ENCODE measurements around the gene TNFRSF13B.

The TNFRSF13B gene

GRCh38 chr17:16935241-16935663 lies 36.7 kb downstream of the TNFRSF13B start:
- DNase-seq = no peak

GRCh38 chr17:16934836-16935235 lies 37.1 kb downstream of the TNFRSF13B start:
- no peak for DNase-seq

GRCh38 chr17:16934133-16934795 lies 37.7 kb downstream of the TNFRSF13B start:
- no peak for DNase-seq

GRCh38 chr17:16933317-16934132 lies 38.4 kb downstream of the TNFRSF13B start:
- DNase-seq = no peak

DNA sequence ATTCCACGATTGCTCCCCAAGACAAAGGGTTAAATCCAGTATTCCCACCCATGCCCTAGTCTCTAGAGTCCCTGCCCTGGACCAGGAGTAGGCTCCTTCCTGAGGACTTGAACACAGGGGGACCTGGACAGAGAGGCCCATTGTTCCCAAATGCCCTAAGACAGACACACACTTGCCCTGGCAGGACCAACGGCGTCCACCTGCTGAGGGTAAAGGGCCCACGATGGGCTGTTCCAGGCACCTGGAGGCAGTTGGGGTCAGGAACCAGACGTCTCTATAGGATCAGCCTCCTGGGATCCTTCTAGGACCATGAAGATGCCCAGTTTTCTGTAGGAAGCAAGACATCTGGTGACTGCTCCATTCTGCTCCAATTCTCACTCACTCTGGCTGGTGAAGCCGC lies 39.3 kb downstream of the TNFRSF13B start:
- DNase-seq = no peak

DNA sequence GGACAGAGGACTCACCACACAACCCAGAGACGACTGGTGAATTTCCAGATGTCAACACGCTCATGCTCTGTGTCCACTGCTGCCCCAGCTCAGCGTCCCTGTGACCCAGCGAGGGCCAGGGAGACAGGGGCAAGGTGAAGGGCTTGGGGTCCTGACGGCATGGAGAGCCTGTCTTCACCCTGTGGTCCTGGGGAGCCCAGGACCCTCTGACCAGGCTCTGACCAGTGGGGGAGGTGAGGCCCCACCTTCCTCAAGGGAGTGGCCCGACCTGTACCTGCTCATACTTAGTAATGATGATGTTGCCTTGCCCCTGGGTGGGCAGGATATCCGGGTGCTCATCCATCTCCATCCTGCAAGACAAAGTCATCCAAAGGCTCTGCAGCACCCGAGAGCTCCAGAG lies 39.8 kb downstream of the TNFRSF13B start:
- no peak for DNase-seq

GRCh38 chr17:16931318-16932060 lies 40.4 kb downstream of the TNFRSF13B start:
- no peak for DNase-seq

- DNase-seq = no peak
These were observed 41.2 kb downstream of the TNFRSF13B start for GRCh38 chr17:16930571-16931317.

- no peak for DNase-seq
These were observed 42.0 kb downstream of the TNFRSF13B start for GRCh38 chr17:16929757-16930520.

GRCh38 chr17:16929035-16929680 lies 42.8 kb downstream of the TNFRSF13B start:
- DNase-seq = no peak

DNA sequence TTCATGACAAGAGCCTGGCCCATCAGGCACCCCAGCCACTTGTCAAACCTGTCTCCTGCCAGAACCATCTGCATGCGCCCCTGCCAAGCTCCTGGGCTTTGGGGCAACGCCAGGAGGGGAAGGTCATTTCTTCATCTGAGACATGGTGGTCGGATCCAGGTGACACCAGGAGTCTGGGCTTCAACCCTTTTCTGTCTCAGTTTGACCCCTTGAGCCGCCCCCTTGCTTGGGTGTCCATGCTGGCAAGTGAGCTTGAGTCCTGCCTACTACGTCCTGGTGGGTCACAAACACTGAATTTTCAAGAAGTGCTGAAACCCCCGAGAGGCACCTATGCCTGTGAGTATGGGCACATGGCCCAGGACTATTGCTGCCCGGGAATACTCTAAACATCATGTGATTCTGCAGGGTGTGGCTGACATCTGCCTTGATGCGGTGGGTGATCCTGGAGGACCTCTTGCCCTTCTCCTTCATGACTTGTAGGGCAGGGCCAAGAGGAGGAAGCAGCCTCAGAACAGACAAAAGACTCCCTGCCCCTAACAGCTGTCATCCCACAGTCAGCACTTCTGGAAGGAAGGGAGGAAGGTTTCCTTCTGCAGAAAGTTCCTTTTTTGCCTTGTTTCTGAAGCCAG lies 43.4 kb downstream of the TNFRSF13B start:
- no peak for DNase-seq

- no peak for DNase-seq
These were observed 44.1 kb downstream of the TNFRSF13B start for GRCh38 chr17:16927641-16928321.

- no peak for DNase-seq
These were observed 45.1 kb downstream of the TNFRSF13B start for GRCh38 chr17:16926571-16927451.

- DNase-seq = no peak
These were observed 45.8 kb downstream of the TNFRSF13B start for GRCh38 chr17:16926061-16926511.

GRCh38 chr17:16925461-16926060 lies 46.4 kb downstream of the TNFRSF13B start:
- DNase-seq = no peak

GRCh38 chr17:16924696-16925440 lies 47.0 kb downstream of the TNFRSF13B start:
- DNase-seq = no peak

DNA sequence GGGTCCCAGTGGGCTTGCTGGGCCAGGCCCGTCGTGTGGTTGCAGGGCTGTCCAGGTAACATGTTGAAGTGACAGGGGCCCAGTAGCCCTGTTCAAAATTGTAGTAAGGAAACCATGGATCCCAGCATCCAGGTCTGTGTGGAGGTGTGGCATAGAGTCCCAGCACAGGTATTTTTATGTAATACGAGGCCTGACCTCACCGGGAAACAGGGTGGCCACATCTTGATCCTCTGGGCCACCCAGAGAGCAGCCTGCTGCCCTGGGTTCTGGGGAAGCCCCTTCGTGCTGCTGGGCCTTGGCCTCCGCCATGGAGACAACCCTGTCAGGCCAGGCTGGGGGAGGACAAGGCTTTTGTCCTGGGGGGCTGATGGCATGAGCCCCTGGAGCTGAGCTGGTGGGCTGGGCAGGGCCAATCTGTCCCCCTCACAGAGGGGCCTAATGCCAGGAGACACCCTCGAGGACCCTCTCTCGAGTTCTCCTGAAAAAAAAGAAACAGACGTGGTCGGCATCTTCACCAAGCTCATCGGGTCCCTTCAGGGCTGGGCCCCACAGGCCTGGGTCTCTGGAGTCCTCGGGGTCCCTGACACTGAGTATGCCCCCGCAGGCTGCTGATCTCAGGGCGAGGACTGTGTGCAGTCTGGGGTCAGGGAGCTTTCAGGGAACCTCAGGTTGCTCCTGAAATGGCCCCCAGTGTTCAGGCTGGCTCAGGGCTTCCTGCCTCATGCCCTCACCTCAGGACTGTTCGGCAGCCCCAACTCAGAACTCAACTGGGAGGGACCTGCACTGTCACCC lies 47.8 kb downstream of the TNFRSF13B start:
- no peak for DNase-seq
